Left lung (tissue), 10 donors: ENCODE results near the gene ZCCHC7. TPM values are rescaled to one million over a fixed set of nuclear protein-coding genes. Genes with fewer than 3 reads are reported as not detected.

ENCODE experiments used
- ATAC-seq: fragments of 200-7000 bp; cut with Tn5 transposase; one replicate; pipeline ENCODE4 v1.9.1; 2020; ENCODE audit warnings: moderate library complexity
- DNase-seq, 4 donors: peaks; one replicate each; pipeline ENCODE4 v3.0.0-alpha.2; 2013 to 2020
- H3K27ac ChIP-seq, 2 donors: fragments of 200-600 bp; sonication (generic) in 1 of 2; one replicate each; pipeline versions ENCODE4 v1.5.0 to v1.8.0; 2020 to 2021
- H3K27me3 ChIP-seq, 2 donors: fragments of 200-600 bp; sonication (generic) in 1 of 2; one replicate each; pipeline versions ENCODE4 v1.5.0 to v1.8.0; 2020 to 2021
- H3K36me3 ChIP-seq, 2 donors: fragments of 200-600 bp; sonication (generic) in 1 of 2; one replicate each; pipeline versions ENCODE4 v1.5.0 to v1.8.0; 2020 to 2021
- H3K4me1 ChIP-seq, 2 donors: fragments of 200-600 bp; one replicate each; pipeline ENCODE4 v1.8.0; 2021
- H3K4me3 ChIP-seq, 2 donors: fragments of 200-600 bp; sonication (generic) in 1 of 2; one replicate each; pipeline versions ENCODE4 v1.5.0 to v1.8.0; 2020 to 2021; ENCODE audit warnings: mild to moderate bottlenecking in 1 of 2
- H3K9me3 ChIP-seq, 2 donors: fragments of 200-600 bp; sonication (generic) in 1 of 2; one replicate each; pipeline versions ENCODE4 v1.5.0 to v1.8.0; 2020 to 2021
- CTCF ChIP-seq, 2 donors: fragments of 200-600 bp; sonication (generic) in 1 of 2; IDR thresholded peaks; one replicate each; pipeline versions ENCODE4 v1.5.0 to v1.8.0; 2021; ENCODE audit warnings: antibody characterized with exemption in 2 of 2
- intact Hi-C, 2 donors: fragments of 100-400 bp; cut with DNase I; formaldehyde crosslinking; loops; one replicate each; pipeline versions ENCODE4 v1.11.2 to v1.14.2; 2022
- polyA plus RNA-seq, 6 donors: library from polyadenylated mRNA; unstranded; fragments of 120-200 nt; gene quantifications; one replicate each; pipeline ENCODE4 v1.2.1, GENCODE V29; 2013; ENCODE audit not compliant: insufficient read length in 6 of 6
- total RNA-seq, 2 donors: library from RNA; stranded (reverse); fragmentation: NEBNext Ultra II Directional; extraction: Animal tissue kit (Norgen Biotek cat#: 25700); gene quantifications; one replicate each; pipeline ENCODE4 v1.2.1, GENCODE V29; 2021
- donor health status: DM: no; HTN: yes; CAD: no.
- donor health status: DM: no; HTN: no; CAD: no.

The ZCCHC7 gene
- total and polyA plus RNA-seq, 8 donors = 16.0 to 26.0 (median 22.6) TPM

- H3K36me3 ChIP-seq = peaks cover 0 to 23% of the 10 kb centered on the region in 2 donors
- H3K4me1 ChIP-seq = no peaks in the 10 kb centered on the region
- H3K4me3 ChIP-seq = no peak overlapping the region
- ATAC-seq (no peak), DNase-seq (no peak)
- no peaks in the 10 kb centered on the region for H3K27me3 ChIP-seq
- no peak for TF ChIP-seq CTCF (IDR thresholded peaks at IDR 0.05)
- H3K27ac ChIP-seq = no peak overlapping the region
- H3K9me3 ChIP-seq = no peaks in the 10 kb centered on the region
- intact Hi-C loops = no loop called here
Measured at GRCh38 chr9:37167456-37168047, 47.2 kb downstream of the ZCCHC7 start.

GRCh38 chr9:37172557-37172956 lies 52.2 kb downstream of the ZCCHC7 start:
- Histone ChIP-seq H3K27ac (no peak overlapping the region), H3K4me3 (no peak overlapping the region), H3K27me3 (no peaks in the 10 kb centered on the region), H3K9me3 (no peaks in the 10 kb centered on the region), H3K36me3 (peaks cover 0 to 5% of the 10 kb centered on the region in 2 donors), H3K4me1 (peaks cover 0 to 4% of the 10 kb centered on the region in 2 donors)
- no peak for DNase-seq
- no peak for ATAC-seq
- intact Hi-C loops = no loop called here
- no peak for TF ChIP-seq CTCF (IDR thresholded peaks at IDR 0.05)

- TF ChIP-seq CTCF (IDR thresholded peaks at IDR 0.05) = no peak
- no peak for ATAC-seq
- Histone ChIP-seq H3K36me3 (no peaks in the 10 kb centered on the region), H3K9me3 (no peaks in the 10 kb centered on the region), H3K27ac (no peak overlapping the region), H3K4me3 (no peak overlapping the region), H3K27me3 (no peaks in the 10 kb centered on the region), H3K4me1 (peaks cover 0 to 4% of the 10 kb centered on the region in 2 donors)
- no peak for DNase-seq
- intact Hi-C loops = no loop called here
Measured at GRCh38 chr9:37174247-37174646, 53.9 kb downstream of the ZCCHC7 start.

- no peak for TF ChIP-seq CTCF (IDR thresholded peaks at IDR 0.05)
- Histone ChIP-seq H3K27ac (no peak overlapping the region), H3K36me3 (no peaks in the 10 kb centered on the region), H3K4me1 (peaks cover 0 to 4% of the 10 kb centered on the region in 2 donors), H3K4me3 (no peak overlapping the region), H3K27me3 (no peaks in the 10 kb centered on the region), H3K9me3 (no peaks in the 10 kb centered on the region)
- no peak for DNase-seq
- intact Hi-C loops = no loop called here
- no peak for ATAC-seq
Measured at GRCh38 chr9:37178742-37179141, 58.4 kb downstream of the ZCCHC7 start.

GRCh38 chr9:37179576-37179975 lies 59.2 kb downstream of the ZCCHC7 start:
- Histone ChIP-seq H3K36me3 (no peaks in the 10 kb centered on the region), H3K9me3 (no peaks in the 10 kb centered on the region), H3K27me3 (no peaks in the 10 kb centered on the region), H3K27ac (no peak overlapping the region), H3K4me3 (no peak overlapping the region), H3K4me1 (no peaks in the 10 kb centered on the region)
- no peak for TF ChIP-seq CTCF (IDR thresholded peaks at IDR 0.05)
- DNase-seq (no peak), ATAC-seq (no peak)
- intact Hi-C loops = no loop called here
